NCI-H2107 (cell line): ENCODE results near the gene HDAC10.
A peak's percentile ranks its signal among the peaks of the same experiment; 100 is the strongest.

ENCODE experiments used
- DNase-seq: peaks from one replicate; lab custom pipeline; 2025; lab: John Stamatoyannopoulos, UW

The HDAC10 gene

GRCh38 chr22:50255607-50256006 is 4.5 kb upstream of the HDAC10 start:
- DNase-seq: no peak

DNA sequence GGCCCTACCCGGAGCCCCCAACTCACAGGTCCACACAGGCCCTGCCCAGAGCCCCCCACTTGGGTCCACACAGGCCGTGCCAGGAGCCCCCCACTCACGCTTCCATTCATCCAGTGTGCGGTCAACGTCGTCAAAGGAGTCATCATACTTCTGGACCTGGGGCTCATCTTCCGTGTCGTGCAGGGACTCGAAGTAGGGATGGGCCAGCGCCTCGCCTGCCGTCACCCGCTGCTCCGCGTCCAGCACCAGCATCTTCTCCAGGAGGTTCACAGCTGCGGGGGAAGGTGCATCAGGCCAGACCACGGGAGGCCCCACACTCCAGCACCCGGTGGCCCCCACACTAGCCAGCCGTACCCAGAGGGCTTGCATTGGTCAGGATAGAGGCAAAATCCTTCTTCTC is 4.0 kb upstream of the HDAC10 start:
- no peak for DNase-seq

- DNase-seq: no peak
Measured at GRCh38 chr22:50253941-50254340, 2.9 kb upstream of the HDAC10 start.

GRCh38 chr22:50253046-50253915 is 2.2 kb upstream of the HDAC10 start:
- DNase-seq: no peak

GRCh38 chr22:50252082-50253045 is 1.3 kb upstream of the HDAC10 start:
- no peak for DNase-seq

GRCh38 chr22:50251477-50252081 is 514 bp upstream of the HDAC10 start:
- no peak for DNase-seq

DNA sequence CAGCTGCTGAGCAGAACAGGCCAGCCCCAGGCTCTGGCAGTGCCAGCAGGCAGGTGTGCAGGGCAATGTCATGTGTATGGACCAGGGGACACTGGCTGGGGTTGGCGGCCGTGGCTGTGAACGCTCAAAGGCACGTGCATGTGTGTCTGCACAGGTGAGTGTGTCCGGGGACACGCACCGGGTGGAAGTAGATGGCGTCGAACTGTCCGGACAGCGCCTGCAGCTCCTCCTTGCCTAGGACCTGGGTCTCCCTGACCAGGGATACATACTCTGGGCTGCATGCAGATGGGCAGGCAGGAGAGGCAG is 863 bp downstream of the HDAC10 start:
- DNase-seq: no peak

DNA sequence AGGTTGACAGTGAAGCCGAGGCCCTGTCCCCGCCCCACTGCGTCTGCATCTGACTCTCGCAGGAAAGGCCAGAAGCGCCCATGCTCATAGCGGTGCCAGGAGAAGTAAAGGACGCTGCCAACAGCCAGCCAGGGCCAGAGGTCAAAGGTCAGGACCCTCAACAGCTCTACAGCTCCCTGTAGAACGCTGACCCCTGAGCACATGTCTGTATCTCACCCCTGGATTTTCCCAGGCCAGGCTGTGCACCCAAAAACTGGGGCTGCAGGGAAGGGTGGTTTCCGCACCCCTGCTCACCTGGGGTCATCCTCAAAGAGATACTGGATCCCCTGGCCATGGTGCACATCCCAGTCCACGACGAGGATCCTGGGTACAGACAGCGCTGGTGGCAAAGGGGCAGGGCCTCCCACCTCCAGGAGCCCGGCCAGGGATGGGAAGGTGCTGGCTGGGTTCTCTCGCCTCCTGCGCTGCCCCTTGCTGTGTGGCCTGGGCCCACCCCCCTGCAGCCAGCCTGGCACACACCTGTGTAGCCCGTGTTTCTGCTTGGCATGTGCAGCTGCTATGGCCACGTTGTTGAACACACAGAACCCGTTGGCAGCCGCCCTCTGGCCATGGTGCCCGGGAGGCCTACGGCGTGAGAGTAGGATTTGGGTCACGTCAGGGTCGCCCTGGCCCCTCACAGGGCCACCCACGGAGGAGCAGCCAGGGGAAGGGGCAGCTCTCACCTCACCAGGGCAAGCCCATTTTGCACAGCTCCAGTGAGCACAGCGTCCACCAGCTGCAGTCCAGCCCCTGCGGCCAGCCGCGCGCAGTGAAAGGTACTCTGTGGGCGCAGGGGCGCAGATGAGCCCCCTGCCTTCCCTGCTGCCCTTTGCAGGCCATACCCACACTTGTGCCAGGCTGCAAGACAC is 1.5 kb downstream of the HDAC10 start:
- DNase-seq: no peak

DNA sequence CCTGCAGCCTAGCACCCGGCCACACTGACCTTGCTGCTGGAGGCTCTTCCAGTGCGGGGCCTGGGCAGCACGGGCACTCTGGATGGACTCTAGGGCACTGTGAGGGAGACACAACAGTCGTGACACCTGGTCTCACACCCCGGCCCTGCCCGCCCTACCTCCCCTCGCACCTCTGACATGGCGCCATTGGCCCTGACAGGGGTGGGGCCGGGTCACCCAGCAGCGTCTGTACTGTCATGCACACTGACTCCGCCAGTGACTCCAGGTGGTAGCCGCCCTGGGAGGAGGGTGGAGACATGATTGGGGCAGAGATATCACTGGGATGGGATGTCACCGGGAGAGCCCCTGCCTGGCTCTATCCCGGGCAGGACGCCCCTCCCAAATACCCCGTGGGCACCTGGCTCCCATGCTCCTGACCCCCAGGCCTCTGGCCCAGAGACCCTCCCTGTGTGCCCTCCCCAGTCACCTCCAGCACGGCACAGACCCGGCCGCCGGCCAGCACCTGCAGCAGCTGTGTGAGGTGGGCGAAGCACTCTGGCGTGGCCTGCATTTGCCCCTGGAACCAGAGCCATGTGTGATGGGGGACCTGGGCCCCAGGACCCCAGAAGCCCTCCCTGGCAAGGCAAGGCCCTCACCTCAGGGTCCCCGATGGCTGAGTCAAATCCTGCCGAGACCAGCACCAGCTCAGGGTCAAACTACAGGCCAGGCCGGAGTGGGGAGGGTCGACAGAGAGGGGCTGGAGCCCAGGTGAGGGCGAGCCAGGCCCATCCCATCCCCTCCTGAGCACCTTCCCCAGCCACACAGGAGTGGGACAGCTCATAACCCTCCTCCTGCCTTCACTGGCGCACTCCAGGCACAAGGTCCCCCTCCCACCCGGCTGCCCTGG is 2.6 kb downstream of the HDAC10 start:
- DNase-seq: no peak

- DNase-seq: peak; percentile 25
Measured at GRCh38 chr22:50247748-50248147, 3.3 kb downstream of the HDAC10 start.

GRCh38 chr22:50246242-50247175 is 4.6 kb downstream of the HDAC10 start:
- no peak for DNase-seq

- no peak for DNase-seq
Measured at GRCh38 chr22:50245214-50246072, 5.6 kb downstream of the HDAC10 start.

- DNase-seq: peak; percentile 68
Measured at GRCh38 chr22:50244420-50245213, 6.4 kb downstream of the HDAC10 start, which contains the start of gene TUBGCP6. TSS of gene TUBGCP6 (minus strand) at chr22:50245023. CDS start at chr22:50244459, 564 bp downstream.

DNA sequence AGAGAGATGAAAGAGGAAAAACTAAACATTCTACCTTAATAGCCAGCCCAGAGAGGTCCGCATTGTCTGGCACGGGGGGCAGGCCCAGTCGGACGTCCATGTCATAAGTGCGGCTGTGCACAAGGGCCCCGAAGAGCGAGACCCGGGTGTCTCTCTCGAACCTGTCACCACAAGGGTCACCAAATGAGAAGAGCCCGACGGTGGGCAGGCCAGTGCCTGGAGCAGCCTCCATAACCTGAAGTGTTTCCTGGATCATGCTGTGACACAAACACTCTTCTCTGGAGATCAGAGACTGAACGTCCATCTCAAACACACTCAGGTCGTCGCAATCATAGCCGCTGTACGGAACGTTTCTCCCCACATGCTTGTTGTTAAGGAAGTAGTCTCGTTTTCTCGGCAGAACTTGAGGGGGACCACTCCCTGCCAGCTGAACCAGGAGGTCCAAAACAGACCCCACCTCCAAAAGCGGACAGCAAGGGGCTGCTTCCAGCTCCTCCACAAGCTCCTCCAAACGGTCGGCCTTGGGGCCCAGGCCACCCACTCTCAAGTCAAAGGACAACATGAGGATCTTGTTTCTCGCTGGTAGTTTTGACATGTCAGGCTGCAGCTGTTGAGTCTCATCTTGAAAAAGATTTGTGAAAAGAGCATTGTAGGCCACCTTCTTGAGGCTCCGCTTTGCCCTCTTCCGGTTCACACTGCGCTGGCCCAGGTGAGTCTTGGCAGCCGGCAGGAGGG is 7.2 kb downstream of the HDAC10 start:
- no peak for DNase-seq

DNA sequence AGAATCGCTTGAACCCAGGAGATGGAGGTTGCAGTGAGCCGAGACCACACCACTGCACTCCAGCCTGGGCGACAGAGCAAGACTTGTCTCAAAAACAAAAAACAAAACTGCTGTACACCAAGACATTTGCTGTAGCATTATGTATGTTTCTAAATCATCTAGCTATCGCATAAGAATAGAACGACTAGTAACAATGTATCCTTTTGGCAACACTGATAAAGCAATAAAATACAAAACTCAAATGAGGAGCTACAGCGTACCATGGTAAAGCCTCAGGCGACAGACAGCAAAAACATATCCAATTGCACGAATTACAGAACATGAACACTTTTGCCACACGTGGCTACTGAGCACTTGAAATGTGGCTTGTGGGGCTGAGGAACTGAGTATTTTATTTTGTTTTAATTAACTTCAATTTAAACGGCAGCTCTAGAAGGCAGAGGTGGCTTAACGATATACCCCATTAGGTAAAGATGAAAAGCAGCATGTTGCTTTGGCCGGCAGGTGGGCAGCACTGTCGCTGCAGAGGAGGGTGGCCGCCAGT is 8.6 kb downstream of the HDAC10 start:
- no peak for DNase-seq

DNA sequence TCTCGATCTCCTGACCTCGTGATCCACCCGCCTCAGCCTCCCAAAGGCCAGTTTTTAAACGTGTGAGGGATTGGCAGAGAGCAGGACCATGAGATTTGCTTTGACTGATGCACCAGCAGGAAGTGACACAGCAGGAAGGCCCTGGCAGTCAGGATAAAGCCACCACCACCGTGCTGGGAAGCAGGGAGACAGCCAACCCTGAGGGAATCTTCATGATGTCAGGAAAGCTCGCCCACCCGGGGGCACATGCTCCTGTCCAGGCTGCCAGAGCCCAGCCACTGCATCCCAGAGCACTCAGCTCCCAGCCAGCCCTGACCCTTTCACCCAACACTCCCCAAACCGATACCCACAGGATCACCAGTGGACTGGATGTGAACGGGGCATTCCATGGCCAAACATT is 12.3 kb downstream of the HDAC10 start:
- no peak for DNase-seq
